Small intestine (tissue), 7 donors: Measurements from ENCODE around the gene COLQ. TPM values are rescaled to one million over a fixed set of nuclear protein-coding genes. Genes with fewer than 3 reads are reported as not detected.

Source experiments
- DNase-seq, 2 donors: peaks; one replicate each; pipeline versions ENCODE4 v3.0.0 to v3.0.0-alpha.2; 2013
- FAIRE-seq: peaks from 2 replicates; lab custom pipeline; 2012; peaks lifted over from hg19 to GRCh38; lab: Jason Lieb, UNC
- H3K27ac ChIP-seq, 3 donors: one replicate each; pipeline ENCODE4 v1.5.1; 2013; ENCODE audit warnings: low read length in 2 of 3, mild to moderate bottlenecking in 2 of 3, control low read depth in 1 of 3, inconsistent platforms in 1 of 3, low read depth in 1 of 3, moderate library complexity in 1 of 3
- H3K27me3 ChIP-seq, 3 donors: one replicate each; pipeline ENCODE4 v1.6.1; 2013; ENCODE audit warnings: low read length in 3 of 3, inconsistent platforms in 1 of 3; ENCODE audit not compliant: control insufficient read depth in 3 of 3, insufficient read depth in 3 of 3
- H3K36me3 ChIP-seq, 3 donors: one replicate each; pipeline ENCODE4 v1.6.1; 2013; ENCODE audit warnings: low read length in 3 of 3, inconsistent platforms in 1 of 3, low read depth in 1 of 3, mild to moderate bottlenecking in 1 of 3, moderate library complexity in 1 of 3; ENCODE audit not compliant: control insufficient read depth in 3 of 3, insufficient read depth in 2 of 3
- H3K4me1 ChIP-seq, 3 donors: one replicate each; pipeline ENCODE4 v1.6.1; 2013; ENCODE audit warnings: low read length in 2 of 3, inconsistent platforms in 1 of 3, low read depth in 1 of 3, mild to moderate bottlenecking in 1 of 3, moderate library complexity in 1 of 3; ENCODE audit not compliant: control insufficient read depth in 3 of 3, insufficient read depth in 2 of 3
- H3K4me3 ChIP-seq, 3 donors: one replicate each; pipeline ENCODE4 v1.5.1; 2013; ENCODE audit warnings: low read length in 3 of 3, control low read depth in 1 of 3, inconsistent platforms in 1 of 3, low read depth in 1 of 3, mild to moderate bottlenecking in 1 of 3, moderate library complexity in 1 of 3
- H3K9me3 ChIP-seq, 2 donors: one replicate each; pipeline ENCODE4 v1.6.1; 2013; ENCODE audit warnings: low read depth in 1 of 2, low read length in 1 of 2; ENCODE audit not compliant: control insufficient read depth in 2 of 2, insufficient read depth in 1 of 2
- WGBS, 3 donors: extraction: QIAGEN DNeasy Blood & Tissue Kit; methylation state at CpG; one replicate each; pipeline ENCODE4 v1.1.7; 2013; 5-methylcytosine and 5-hydroxymethylcytosine counted together
- polyA plus RNA-seq, 4 donors: library from polyadenylated mRNA; stranded (reverse) in 3 of 4; unstranded in 1 of 4; fragments of 200-250 nt in 3 of 4; fragments of 120-200 nt in 1 of 4; gene quantifications; one replicate each; pipeline versions ENCODE4 v1.2.1 to v1.2.3, GENCODE V29; 2013
- donor health status: healthy with polysubstance abuse.
- donor health status: control.
- donor health status: control.
- donor health status: Bipolar disorder and iron deficiency.
- donor health status: healthy.

The COLQ gene
- polyA plus RNA-seq, 4 donors: 0.81 to 3.6 (median 2.0) TPM

GRCh38 chr3:15449489-15450224 is 71.8 kb downstream of the COLQ start:
- WGBS, 3 donors: 84 to 89% (median 87%) methylated on average over 3 of the region's 3 CpGs
- H3K4me3 ChIP-seq: no peak overlapping the region

DNA sequence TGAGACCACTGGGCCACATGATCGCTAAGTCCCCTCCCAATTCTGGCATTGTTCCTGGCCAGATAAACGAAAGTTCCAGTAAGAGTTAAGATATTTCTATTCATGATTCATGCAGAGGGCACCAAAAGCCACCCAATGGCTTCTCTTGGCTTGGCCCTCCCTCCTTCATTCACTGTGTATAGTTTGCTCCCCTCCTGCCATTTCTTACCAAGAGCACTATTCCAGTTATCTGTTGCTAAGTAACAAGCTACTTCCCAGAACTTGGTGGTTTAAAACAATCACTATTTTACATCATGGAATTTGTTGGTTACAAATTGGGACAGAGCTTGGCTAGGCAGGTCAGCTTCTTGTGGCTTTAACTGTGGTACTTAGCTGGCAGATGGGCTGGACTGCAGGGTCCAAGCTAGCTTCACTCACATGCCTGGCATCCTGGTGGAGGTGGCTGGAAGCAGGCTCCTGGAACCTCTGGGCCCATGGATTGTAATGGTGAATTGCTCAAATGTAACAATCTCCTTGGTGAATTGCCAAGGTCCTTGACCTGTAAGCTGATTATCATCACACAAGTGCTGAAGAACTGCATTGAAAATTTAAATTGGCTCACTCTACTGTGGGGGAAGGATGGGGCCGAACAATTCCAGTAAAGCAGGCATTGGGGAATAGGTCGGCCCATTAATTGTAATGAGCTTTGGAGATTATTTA is 77.5 kb downstream of the COLQ start:
- Histone ChIP-seq H3K9me3 (no peaks in the 10 kb centered on the region), H3K27me3 (no peaks in the 10 kb centered on the region), H3K4me3 (no peak overlapping the region), H3K4me1 (no peaks in the 10 kb centered on the region), H3K36me3 (peaks cover 4 to 32% (median 7%) of the 10 kb centered on the region in 3 donors), H3K27ac (no peak overlapping the region)
- FAIRE-seq (no peak), DNase-seq (no peak)
- 83 to 87% (median 87%) methylated on average over 4 of the region's 4 CpGs for WGBS, 3 donors

More at GRCh38 chr3:15449489-15450224, 71.8 kb downstream of the COLQ start:
- Histone ChIP-seq H3K9me3 (no peaks in the 10 kb centered on the region), H3K36me3 (peaks cover 0 to 24% (median 0%) of the 10 kb centered on the region in 3 donors), H3K4me1 (no peaks in the 10 kb centered on the region), H3K27ac (no peak overlapping the region), H3K27me3 (no peaks in the 10 kb centered on the region)
- FAIRE-seq (no peak), DNase-seq (no peak)

DNA sequence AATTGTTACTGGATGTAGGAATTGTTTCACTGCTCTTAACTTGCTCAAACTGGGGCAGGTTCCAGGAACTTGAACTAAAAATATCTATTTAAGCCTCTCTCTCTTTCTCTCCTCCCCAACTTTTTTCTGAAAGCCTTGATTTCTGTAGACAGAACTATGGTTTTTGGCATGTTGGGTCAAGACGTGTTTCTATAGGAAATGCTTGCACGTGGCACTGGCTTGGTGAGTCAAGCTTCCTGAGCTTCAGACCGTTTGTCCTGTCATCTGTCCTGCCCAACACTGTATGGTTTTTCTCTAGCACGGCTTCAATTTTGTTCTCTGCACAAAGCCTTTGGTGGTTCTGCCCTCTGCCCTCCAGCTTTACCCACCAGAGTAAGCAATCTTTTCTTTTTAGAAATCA is 80.6 kb downstream of the COLQ start:
- H3K27ac ChIP-seq: no peak overlapping the region
- no peaks in the 10 kb centered on the region for H3K27me3 ChIP-seq
- H3K4me3 ChIP-seq: no peak overlapping the region
- WGBS, 3 donors: 77 to 92% (median 77%) methylated on average over 4 of the region's 4 CpGs
- no peak for DNase-seq
- no peaks in the 10 kb centered on the region for H3K9me3 ChIP-seq
- H3K36me3 ChIP-seq: peaks cover 16 to 51% (median 26%) of the 10 kb centered on the region in 3 donors
- FAIRE-seq: no peak
- H3K4me1 ChIP-seq: no peaks in the 10 kb centered on the region

- Histone ChIP-seq H3K4me1 (no peaks in the 10 kb centered on the region), H3K4me3 (no peak overlapping the region), H3K36me3 (peaks cover 23 to 50% (median 31%) of the 10 kb centered on the region in 3 donors), H3K9me3 (no peaks in the 10 kb centered on the region), H3K27ac (no peak overlapping the region), H3K27me3 (no peaks in the 10 kb centered on the region)
- no peak for FAIRE-seq
- no peak for DNase-seq
These were observed 82.0 kb downstream of the COLQ start for GRCh38 chr3:15439476-15439875.

GRCh38 chr3:15438983-15439382 is 82.5 kb downstream of the COLQ start:
- no peaks in the 10 kb centered on the region for H3K4me1 ChIP-seq
- 89 to 96% (median 91%) methylated on average over 4 of the region's 4 CpGs for WGBS, 3 donors
- H3K27ac ChIP-seq: no peak overlapping the region
- no peak for DNase-seq
- H3K4me3 ChIP-seq: no peak overlapping the region
- no peaks in the 10 kb centered on the region for H3K27me3 ChIP-seq
- peaks cover 26 to 50% (median 35%) of the 10 kb centered on the region in 3 donors for H3K36me3 ChIP-seq
- no peak for FAIRE-seq
- H3K9me3 ChIP-seq: no peaks in the 10 kb centered on the region

DNA sequence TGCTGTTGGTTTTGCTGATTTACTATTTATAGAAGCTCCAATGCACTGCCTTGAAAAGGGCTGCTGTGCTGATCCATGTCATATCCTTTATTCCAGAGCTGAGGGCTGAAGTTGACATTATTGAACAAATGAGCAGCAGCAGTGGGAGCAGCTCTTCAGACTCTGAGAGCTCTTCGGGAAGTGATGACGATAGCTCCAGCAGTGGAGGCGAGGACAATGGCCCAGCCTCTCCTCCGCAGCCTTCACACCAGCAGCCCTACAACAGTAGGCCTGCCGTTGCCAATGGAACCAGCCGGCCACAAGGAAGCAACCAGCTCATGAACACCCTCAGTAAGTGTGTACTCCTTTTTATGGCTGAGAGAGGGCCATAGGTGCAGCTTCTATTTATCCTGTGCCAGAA is 85.3 kb downstream of the COLQ start:
- no peaks in the 10 kb centered on the region for H3K9me3 ChIP-seq
- H3K4me3 ChIP-seq: no peak overlapping the region
- H3K4me1 ChIP-seq: no peaks in the 10 kb centered on the region
- DNase-seq: no peak
- no peak for FAIRE-seq
- H3K27ac ChIP-seq: no peak overlapping the region
- WGBS, 3 donors: 95 to 96% (median 96%) methylated on average over 6 of the region's 6 CpGs
- H3K36me3 ChIP-seq: peaks cover 29 to 42% (median 35%) of the 10 kb centered on the region in 3 donors
- H3K27me3 ChIP-seq: no peaks in the 10 kb centered on the region

- DNase-seq: no peak
- 93 to 96% (median 95%) methylated on average over 4 of the region's 4 CpGs for WGBS, 3 donors
- Histone ChIP-seq H3K27me3 (no peaks in the 10 kb centered on the region), H3K9me3 (no peaks in the 10 kb centered on the region), H3K4me3 (no peak overlapping the region), H3K36me3 (peaks cover 29 to 37% (median 35%) of the 10 kb centered on the region in 3 donors), H3K4me1 (no peaks in the 10 kb centered on the region), H3K27ac (no peak overlapping the region)
- FAIRE-seq: no peak
These were observed 86.8 kb downstream of the COLQ start for GRCh38 chr3:15434756-15435155.

- Histone ChIP-seq H3K27me3 (no peaks in the 10 kb centered on the region), H3K4me3 (no peak overlapping the region), H3K36me3 (peaks cover 27 to 34% (median 32%) of the 10 kb centered on the region in 3 donors), H3K9me3 (no peaks in the 10 kb centered on the region), H3K27ac (no peak overlapping the region), H3K4me1 (peaks cover 0 to 8% (median 7%) of the 10 kb centered on the region in 3 donors)
- no peak for DNase-seq
- 96 to 100% (median 99%) methylated on average over 1 of the region's 1 CpG for WGBS, 3 donors
- FAIRE-seq: no peak
These were observed 88.0 kb downstream of the COLQ start for GRCh38 chr3:15433531-15433930.
